ENCODE measurements around the gene TNFRSF11A. TPM values are rescaled to one million over a fixed set of nuclear protein-coding genes. Genes with fewer than 3 reads are reported as not detected.

TNFRSF11A gene
- total RNA-seq, 1 donor from 2014 or later: 3.5 TPM

DNA sequence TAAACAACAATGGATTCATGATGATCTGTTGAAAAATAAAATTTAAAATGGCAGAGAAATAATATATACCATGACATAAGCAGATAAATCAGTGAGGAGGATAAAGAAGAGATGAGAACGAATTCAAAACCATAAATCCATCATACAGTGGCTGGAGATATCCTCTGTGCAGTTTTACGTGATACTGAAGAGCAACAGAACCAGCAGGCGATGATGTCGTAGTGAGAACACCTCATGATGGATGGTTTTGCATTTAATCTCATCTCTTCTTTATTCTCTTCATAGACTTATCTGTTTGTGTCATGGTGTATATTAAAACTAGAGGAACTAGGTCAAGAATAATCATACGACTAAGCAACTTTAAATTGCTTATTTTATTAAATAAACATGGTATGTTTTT lies 56.3 kb downstream of the TNFRSF11A start:
- DNase-seq (ENCODE audit: low read depth, low spot score): no peak

- no peak for DNase-seq (ENCODE audit: low read depth, low spot score)
Measured at GRCh38 chr18:62384068-62384467, 59.0 kb downstream of the TNFRSF11A start.

- no peak for DNase-seq (ENCODE audit: low read depth, low spot score)
Measured at GRCh38 chr18:62384610-62385097, 59.5 kb downstream of the TNFRSF11A start.

DNA sequence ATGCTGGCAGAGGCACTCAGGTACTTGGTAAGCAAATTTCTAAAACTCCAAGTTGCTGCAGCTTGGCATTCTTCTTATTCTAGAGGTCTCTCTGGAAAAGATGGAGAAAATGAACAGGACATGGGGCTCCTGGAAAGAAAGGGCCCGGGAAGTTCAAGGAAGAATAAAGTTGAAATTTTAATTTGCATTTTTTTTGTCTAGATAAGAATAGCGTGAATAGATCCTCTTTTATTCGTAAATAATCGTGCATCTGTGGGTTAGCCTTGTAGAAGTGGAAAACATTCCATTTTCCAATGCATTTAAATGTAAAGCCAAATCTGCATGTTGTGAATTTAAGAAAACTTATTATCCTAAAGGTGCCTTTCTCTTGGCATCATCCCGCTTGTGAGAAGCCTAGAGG lies 61.0 kb downstream of the TNFRSF11A start:
- DNase-seq (ENCODE audit: low read depth, low spot score): no peak

DNA sequence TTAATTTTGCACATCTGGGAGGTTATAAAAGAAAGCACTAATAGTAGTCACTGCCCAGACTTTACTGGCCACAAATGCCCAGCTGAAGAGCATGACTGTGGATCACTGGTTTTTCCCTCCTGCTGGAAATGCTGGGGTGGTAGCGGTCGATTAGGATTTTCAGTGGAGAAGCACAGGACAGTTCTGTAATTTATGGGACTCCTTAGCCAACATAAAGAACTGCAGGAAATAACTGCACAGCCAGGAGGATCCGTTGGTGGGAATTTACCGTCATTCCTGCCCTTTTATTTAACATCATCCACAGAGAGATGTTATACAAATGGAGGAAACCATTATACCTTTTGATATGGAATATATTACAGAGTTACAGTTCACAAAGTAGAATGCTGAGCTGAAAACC lies 61.5 kb downstream of the TNFRSF11A start:
- DNase-seq (ENCODE audit: low read depth, low spot score): no peak

- DNase-seq (ENCODE audit: low read depth, low spot score): no peak
Measured at GRCh38 chr18:62387257-62387656, 62.1 kb downstream of the TNFRSF11A start.

GRCh38 chr18:62388855-62389760 lies 64.0 kb downstream of the TNFRSF11A start:
- DNase-seq (ENCODE audit: low read depth, low spot score): no peak

- no peak for DNase-seq (ENCODE audit: low read depth, low spot score)
Measured at GRCh38 chr18:62389761-62390481, 64.8 kb downstream of the TNFRSF11A start.

- no peak for DNase-seq (ENCODE audit: low read depth, low spot score)
Measured at GRCh38 chr18:62394006-62394763, 69.1 kb downstream of the TNFRSF11A start.

GRCh38 chr18:62396381-62396780 lies 71.3 kb downstream of the TNFRSF11A start:
- no peak for DNase-seq (ENCODE audit: low read depth, low spot score)

DNA sequence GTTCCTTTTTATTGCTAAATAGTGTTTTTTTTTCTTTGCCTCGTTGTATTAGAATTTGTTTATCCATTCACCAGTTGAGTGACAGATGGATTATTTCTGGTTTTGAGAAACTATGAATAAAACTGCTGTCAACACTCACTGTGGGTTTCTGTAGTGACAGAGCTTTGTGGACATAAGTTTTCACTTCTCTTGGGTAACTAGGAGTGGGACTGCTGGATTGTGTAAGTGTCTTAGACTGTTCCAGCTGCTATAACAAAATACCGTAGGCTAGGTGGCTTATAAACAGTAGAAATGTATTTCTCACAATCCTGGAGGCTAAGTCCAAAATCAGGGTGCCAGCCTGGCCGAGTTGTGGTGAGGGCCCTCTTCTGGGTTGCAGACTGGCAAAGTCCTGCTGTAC lies 71.9 kb downstream of the TNFRSF11A start:
- no peak for DNase-seq (ENCODE audit: low read depth, low spot score)

- DNase-seq (ENCODE audit: low read depth, low spot score): no peak
Measured at GRCh38 chr18:62398291-62398690, 73.2 kb downstream of the TNFRSF11A start.

GRCh38 chr18:62399276-62399675 lies 74.2 kb downstream of the TNFRSF11A start:
- DNase-seq (ENCODE audit: low read depth, low spot score): no peak

DNA sequence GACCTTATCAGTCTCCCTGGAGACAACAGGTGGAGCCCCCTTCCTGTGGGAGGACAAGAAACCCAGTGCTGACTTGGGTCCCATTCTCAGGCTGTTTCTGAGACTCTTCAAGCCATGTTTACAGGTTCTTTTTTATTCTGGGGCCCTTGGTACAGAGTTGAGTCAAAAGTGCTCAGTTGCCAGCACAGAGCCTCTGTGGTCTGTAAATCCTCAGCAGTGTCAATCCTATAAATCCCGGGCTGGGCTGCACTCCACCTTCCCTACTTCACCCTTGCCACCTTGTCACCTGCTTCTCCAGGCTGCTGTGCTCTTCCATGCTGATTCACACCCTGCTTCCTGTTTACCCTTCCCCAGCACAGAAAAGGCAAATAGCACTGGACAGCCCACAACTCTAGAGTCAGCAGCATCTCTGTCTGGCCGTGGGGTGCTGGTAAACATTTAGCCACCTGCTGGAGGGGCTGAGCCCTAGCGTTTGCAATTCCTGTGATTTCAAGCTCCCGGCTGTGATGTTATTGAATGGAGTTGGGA lies 74.7 kb downstream of the TNFRSF11A start:
- DNase-seq (ENCODE audit: low read depth, low spot score): no peak

DNA sequence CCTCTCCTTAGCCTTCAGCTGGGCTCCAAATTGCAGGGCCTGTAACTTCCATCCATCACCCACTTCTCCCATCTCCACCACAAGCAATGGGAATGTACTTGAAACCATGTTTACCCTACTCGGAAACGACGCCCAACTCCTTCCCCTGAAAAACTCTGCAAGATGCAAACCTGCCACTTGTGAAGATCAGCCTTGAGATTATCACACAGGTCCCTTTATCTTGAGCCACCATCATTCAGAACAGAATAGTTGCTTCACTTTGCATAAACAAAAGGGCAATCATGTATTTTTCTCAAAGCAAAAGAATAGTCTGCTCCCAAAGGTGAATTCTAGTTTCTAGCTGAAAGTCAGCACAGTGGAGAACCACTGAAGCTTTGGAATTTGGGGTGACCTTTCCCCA lies 75.8 kb downstream of the TNFRSF11A start:
- no peak for DNase-seq (ENCODE audit: low read depth, low spot score)

DNA sequence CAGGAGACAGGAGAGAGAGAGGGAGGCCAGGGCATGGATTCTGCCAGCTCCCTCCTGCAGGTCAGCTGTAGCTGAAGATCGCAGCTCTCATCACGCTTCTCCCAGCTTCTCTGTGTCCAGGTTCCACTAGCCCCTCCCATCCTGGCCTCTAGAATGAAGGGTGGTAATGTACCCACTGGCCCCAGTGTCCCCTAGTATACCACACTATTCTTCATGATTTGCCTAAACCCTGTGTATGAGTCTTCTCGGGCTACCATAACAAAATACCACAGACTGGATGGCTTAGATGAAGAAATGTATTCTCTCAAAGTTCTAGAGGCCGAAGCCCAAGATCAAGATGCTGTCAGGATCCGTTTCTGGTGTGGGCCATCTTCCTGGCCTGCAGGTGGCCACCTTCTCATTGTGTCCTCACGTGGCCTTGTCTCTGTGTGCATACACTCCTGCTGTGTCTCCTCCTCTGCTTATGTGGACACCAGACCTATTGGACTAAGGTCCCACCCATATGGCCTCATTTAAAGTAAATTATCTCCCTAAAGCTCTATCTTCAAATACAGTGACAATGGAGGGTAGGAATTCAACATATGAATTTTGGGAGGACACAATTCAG lies 77.3 kb downstream of the TNFRSF11A start:
- DNase-seq (ENCODE audit: low read depth, low spot score): no peak

GRCh38 chr18:62403120-62403519 lies 78.0 kb downstream of the TNFRSF11A start:
- DNase-seq (ENCODE audit: low read depth, low spot score): no peak

DNA sequence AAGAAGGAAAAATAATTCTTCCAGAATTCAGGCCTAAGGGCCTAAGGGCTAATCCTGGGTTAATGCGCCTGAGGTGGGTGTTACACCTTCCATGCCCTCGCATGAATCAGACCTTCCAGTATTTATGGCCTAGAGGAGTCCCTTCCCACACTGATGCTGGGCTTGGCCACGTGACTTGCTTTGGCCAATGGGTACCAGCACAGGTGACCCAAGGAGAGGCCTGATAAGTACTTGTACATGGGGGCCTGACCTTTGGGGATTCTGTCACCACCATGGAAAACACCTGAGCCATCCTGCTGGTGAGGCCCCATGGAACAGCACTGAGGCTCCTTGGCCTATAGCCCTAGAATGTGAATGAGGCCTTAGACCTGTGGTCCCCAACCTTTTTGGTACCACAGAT lies 79.8 kb downstream of the TNFRSF11A start:
- DNase-seq (ENCODE audit: low read depth, low spot score): no peak

- DNase-seq (ENCODE audit: low read depth, low spot score): no peak
Measured at GRCh38 chr18:62407660-62408059, 82.5 kb downstream of the TNFRSF11A start.

- DNase-seq (ENCODE audit: low read depth, low spot score): no peak
Measured at GRCh38 chr18:62409821-62410220, 84.7 kb downstream of the TNFRSF11A start.
